MM.1S (cell line): ENCODE results near the gene KRTAP4-3.
"Not testable (repeated sequence)": the region's sequence is repeated elsewhere in the genome, so short reads cannot be mapped to it uniquely, and the experiment has no call there.

Experiments
- DNase-seq: peaks from one replicate; pipeline ENCODE4 v3.0.0-alpha.2; 2015
- H2AFZ ChIP-seq: fragments of 300-600 bp; sonication (generic); 2 replicates; pipeline ENCODE4 v1.6.0; 2016; ENCODE audit warnings: antibody characterized with exemption, low read length
- H3F3A ChIP-seq: fragments of 300-600 bp; sonication (generic); 2 replicates; pipeline ENCODE4 v1.6.1; 2016; ENCODE audit warnings: mild to moderate bottlenecking, antibody characterized with exemption, low read length, moderate library complexity, mixed read lengths; ENCODE audit not compliant: insufficient read depth
- H3K27ac ChIP-seq: fragments of 300-600 bp; sonication (generic); 2 replicates; pipeline ENCODE4 v1.5.1; 2016; ENCODE audit warnings: mild to moderate bottlenecking, low read length
- H3K27me3 ChIP-seq: fragments of 300-600 bp; sonication (generic); replicated peaks from 2 replicates; pipeline ENCODE4 v1.6.0; 2016; ENCODE audit warnings: low read length; ENCODE audit not compliant: insufficient read depth
- H3K36me3 ChIP-seq: fragments of 300-600 bp; sonication (generic); replicated peaks from 2 replicates; pipeline ENCODE4 v1.6.1; 2016; ENCODE audit warnings: mild to moderate bottlenecking, low read length, mixed read lengths; ENCODE audit not compliant: insufficient read depth
- H3K4me1 ChIP-seq: fragments of 300-600 bp; sonication (generic); 2 replicates; pipeline ENCODE4 v1.6.1; 2016; ENCODE audit warnings: low read length, mixed read lengths
- H3K4me2 ChIP-seq: fragments of 300-600 bp; sonication (generic); 2 replicates; pipeline ENCODE4 v1.6.0; 2016; ENCODE audit warnings: low read depth, low read length
- H3K4me3 ChIP-seq: fragments of 300-600 bp; sonication (generic); 2 replicates; pipeline ENCODE4 v1.5.1; 2016; ENCODE audit warnings: low read length, mixed read lengths
- H3K79me2 ChIP-seq: fragments of 300-600 bp; sonication (generic); 2 replicates; pipeline ENCODE4 v1.6.1; 2016; ENCODE audit warnings: mixed run types, low read length, mixed read lengths
- H3K9ac ChIP-seq: fragments of 300-600 bp; sonication (generic); 2 replicates; pipeline ENCODE4 v1.6.1; 2016; ENCODE audit warnings: low read length, mixed read lengths
- H3K9me2 ChIP-seq: fragments of 300-600 bp; sonication (generic); replicated peaks from 2 replicates; pipeline ENCODE4 v1.6.1; 2016; ENCODE audit warnings: mild to moderate bottlenecking, low read length, mixed read lengths; ENCODE audit not compliant: insufficient read depth
- H3K9me3 ChIP-seq: fragments of 300-600 bp; sonication (generic); replicated peaks from 2 replicates; pipeline ENCODE4 v1.6.1; 2016; ENCODE audit warnings: mild to moderate bottlenecking, low read length, mixed read lengths; ENCODE audit not compliant: insufficient read depth
- H4K20me1 ChIP-seq: fragments of 300-600 bp; sonication (generic); 2 replicates; pipeline ENCODE4 v1.6.1; 2016; ENCODE audit warnings: mild to moderate bottlenecking, low read length, moderate library complexity, mixed read lengths; ENCODE audit not compliant: insufficient read depth
- EZH2 ChIP-seq: fragments of 300-600 bp; sonication (generic); optimal IDR thresholded peaks from 2 replicates; pipeline ENCODE3; 2017; ENCODE audit warnings: low read depth, mild to moderate bottlenecking, antibody characterized with exemption, low read length, mixed read lengths
- EZH2phosphoT487 ChIP-seq: fragments of 300-600 bp; sonication (generic); IDR thresholded peaks from 2 replicates; pipeline ENCODE4 v1.6.1; 2018; ENCODE audit warnings: antibody characterized with exemption, low read length
- TF ChIP-seq, protein P1 (sequence below): fragments of 300-600 bp; sonication (generic); IDR thresholded peaks from 2 replicates; pipeline ENCODE4 v1.5.1; 2016; ENCODE audit warnings: antibody characterized with exemption, low read length, mixed read lengths

KRTAP4-3 gene

DNA sequence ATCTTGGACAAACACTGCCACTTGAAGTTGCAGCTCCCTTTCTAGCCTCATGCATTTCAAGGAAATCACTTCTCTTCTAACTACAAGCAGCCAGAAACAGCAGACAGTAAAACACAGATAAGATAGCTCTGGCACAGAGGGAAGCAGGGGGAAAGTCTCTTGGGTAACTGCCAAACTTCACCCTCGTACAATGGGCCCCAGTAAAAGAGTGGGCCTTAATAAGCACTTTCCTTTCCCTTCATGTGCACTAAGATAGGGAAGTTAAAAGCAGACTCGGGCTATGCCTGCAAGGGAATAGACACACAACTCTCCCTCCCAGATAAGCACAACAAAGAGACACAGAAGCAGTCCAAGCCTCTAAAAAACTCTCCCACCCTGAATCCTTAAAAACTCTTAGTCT is 14.2 kb downstream of the KRTAP4-3 start:
- Histone ChIP-seq H3K4me3 (no peak overlapping the region), H3K9me2 (no peaks in the 10 kb centered on the region), H3K4me2 (no peak overlapping the region), H3K27me3 (no peaks in the 10 kb centered on the region), H3K9me3 (no peaks in the 10 kb centered on the region), H3K79me2 (no peaks in the 10 kb centered on the region), H3F3A (no peaks in the 10 kb centered on the region), H3K4me1 (no peaks in the 10 kb centered on the region), H3K36me3 (no peaks in the 10 kb centered on the region), H3K27ac (no peak overlapping the region), H2AFZ (no peak overlapping the region), H3K9ac (no peak overlapping the region), H4K20me1 (no peaks in the 10 kb centered on the region)
- no peak for DNase-seq
- TF ChIP-seq EZH2phosphoT487 (no peak), EZH2 (no peak)
- TF ChIP-seq, protein P1, sequence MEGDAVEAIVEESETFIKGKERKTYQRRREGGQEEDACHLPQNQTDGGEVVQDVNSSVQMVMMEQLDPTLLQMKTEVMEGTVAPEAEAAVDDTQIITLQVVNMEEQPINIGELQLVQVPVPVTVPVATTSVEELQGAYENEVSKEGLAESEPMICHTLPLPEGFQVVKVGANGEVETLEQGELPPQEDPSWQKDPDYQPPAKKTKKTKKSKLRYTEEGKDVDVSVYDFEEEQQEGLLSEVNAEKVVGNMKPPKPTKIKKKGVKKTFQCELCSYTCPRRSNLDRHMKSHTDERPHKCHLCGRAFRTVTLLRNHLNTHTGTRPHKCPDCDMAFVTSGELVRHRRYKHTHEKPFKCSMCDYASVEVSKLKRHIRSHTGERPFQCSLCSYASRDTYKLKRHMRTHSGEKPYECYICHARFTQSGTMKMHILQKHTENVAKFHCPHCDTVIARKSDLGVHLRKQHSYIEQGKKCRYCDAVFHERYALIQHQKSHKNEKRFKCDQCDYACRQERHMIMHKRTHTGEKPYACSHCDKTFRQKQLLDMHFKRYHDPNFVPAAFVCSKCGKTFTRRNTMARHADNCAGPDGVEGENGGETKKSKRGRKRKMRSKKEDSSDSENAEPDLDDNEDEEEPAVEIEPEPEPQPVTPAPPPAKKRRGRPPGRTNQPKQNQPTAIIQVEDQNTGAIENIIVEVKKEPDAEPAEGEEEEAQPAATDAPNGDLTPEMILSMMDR, result no peak

DNA sequence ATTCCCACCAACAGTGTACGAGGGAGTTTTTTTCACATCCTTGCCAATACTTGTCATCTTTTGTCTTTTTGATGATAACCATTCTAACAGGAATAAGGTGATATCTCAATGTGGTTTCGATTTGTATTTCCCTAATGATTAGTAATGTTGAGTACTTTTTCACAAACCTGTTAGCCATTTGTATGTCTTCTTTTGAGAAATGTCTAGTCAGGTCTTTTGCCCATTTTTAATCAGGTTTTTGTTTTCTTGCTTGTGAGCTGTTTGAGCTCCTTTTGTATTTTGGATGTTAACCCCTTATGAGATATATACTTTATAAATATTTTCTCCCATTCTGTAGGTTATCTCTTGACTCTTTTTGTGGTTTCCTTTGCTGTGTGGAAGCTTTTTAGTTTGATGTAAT is 16.5 kb downstream of the KRTAP4-3 start:
- H3K4me3 ChIP-seq, result no peak overlapping the region
- no peaks in the 10 kb centered on the region for H3K9me2 ChIP-seq
- no peaks in the 10 kb centered on the region for H3K79me2 ChIP-seq
- no peak overlapping the region for H3K4me2 ChIP-seq
- H3K36me3 ChIP-seq, result no peaks in the 10 kb centered on the region
- TF ChIP-seq EZH2phosphoT487, result no peak
- no peak for TF ChIP-seq EZH2
- TF ChIP-seq, protein P1, result no peak
- H3F3A ChIP-seq, result no peaks in the 10 kb centered on the region
- H3K4me1 ChIP-seq, result no peaks in the 10 kb centered on the region
- no peaks in the 10 kb centered on the region for H4K20me1 ChIP-seq
- no peak for DNase-seq
- H3K27me3 ChIP-seq, result no peaks in the 10 kb centered on the region
- H3K9ac ChIP-seq, result no peak overlapping the region
- H3K9me3 ChIP-seq, result no peaks in the 10 kb centered on the region
- H2AFZ ChIP-seq, result no peak overlapping the region
- H3K27ac ChIP-seq, result no peak overlapping the region

DNA sequence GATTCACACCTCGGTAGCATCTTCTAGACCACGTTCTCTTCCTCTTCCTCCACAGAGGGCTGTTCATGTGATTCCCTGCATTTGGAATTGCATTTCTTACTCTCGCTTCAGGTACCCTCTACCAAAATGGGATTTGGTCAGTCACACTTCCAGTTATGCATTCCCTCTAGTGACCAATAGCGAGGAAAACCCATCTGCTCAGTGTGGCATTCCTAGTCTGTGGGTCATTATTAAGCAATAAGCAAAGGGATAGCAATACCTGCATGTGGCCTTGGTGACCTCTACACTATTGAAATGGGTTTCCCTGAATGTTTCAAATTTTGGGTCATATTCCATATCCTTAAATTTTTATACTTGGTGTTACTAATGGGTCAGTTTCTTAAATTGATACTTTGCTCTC is 18.0 kb downstream of the KRTAP4-3 start:
- no peak overlapping the region for H3K9ac ChIP-seq
- H3K9me3 ChIP-seq, result no peaks in the 10 kb centered on the region
- no peak for DNase-seq
- no peak overlapping the region for H3K4me3 ChIP-seq
- H3K27me3 ChIP-seq, result no peaks in the 10 kb centered on the region
- TF ChIP-seq EZH2 (no peak), EZH2phosphoT487 (no peak)
- TF ChIP-seq, protein P1, result no peak
- H4K20me1 ChIP-seq, result no peaks in the 10 kb centered on the region
- no peaks in the 10 kb centered on the region for H3K79me2 ChIP-seq
- H2AFZ ChIP-seq, result no peak overlapping the region
- no peak overlapping the region for H3K27ac ChIP-seq
- H3F3A ChIP-seq, result no peaks in the 10 kb centered on the region
- H3K36me3 ChIP-seq, result no peaks in the 10 kb centered on the region
- no peak overlapping the region for H3K4me2 ChIP-seq
- H3K9me2 ChIP-seq, result no peaks in the 10 kb centered on the region
- H3K4me1 ChIP-seq, result no peaks in the 10 kb centered on the region

DNA sequence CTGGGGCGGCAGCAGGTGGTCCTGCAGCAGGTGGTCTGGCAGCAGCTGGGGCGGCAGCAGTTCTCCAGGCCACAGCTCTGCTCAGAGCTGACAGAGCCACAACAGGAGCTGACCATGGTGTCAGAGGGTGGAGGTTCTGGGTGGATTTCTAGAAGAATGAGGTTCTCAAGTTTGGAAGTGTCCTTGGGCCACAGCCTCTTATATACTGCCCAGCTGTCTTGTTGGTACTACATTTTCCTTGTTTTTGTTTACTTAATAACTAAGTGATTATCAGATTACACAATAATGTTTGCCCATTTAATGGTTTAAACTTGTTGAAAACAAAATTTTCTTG is 18.4 kb downstream of the KRTAP4-3 start, which contains the start of gene KRTAP4-5:
TSS of gene KRTAP4-5 (minus strand) at position 174 of the 334 bp plus-strand sequence. CDS start at position 116, 58 bp downstream.
- Histone ChIP-seq H2AFZ (no peak within 1 kb of the TSS), H3K4me2 (no peak within 1 kb of the TSS), H3K27ac (no peak within 1 kb of the TSS), H4K20me1 (no peaks in the 10 kb centered on the region), H3K4me3 (no peak within 1 kb of the TSS), H3K27me3 (no peaks in the 10 kb centered on the region), H3K4me1 (no peaks in the 10 kb centered on the region), H3K9me3 (no peaks in the 10 kb centered on the region), H3K79me2 (no peaks in the 10 kb centered on the region), H3F3A (no peaks in the 10 kb centered on the region), H3K9ac (no peak within 1 kb of the TSS), H3K36me3 (no peaks in the 10 kb centered on the region), H3K9me2 (no peaks in the 10 kb centered on the region)
- TF ChIP-seq EZH2 (no peak), EZH2phosphoT487 (no peak)
- TF ChIP-seq, protein P1, result no peak
- DNase-seq, result no peak

DNA sequence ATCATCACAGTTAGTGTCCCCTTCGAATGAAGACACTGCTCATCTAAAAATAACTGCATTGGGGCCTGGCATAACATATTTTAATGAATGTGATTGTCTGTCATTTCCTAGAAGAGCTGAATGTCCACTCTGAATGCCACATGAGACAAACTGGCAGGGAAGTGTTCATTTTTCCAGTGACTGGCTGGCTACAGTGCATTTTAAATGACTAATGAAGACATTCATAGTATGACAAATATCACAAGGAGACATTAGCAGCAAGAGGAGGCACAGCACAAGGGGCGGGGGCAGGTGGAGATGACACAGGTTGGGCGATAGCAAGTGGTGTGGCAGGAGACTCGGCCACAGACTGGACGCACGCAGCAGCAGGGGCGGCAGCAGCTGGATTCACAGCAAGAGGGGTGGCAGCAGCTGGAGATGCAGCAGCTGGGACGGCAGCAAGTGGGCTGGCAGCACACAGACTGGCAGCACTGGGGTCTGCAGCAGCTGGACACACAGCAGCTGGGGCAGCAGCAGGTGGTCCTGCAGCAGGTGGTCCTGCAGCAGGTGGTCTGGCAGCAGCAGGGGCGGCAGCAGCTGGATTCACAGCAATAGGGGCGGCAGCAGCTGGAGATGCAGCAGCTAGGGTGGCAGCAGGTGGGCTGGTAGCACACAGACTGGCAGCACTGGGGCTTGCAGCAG is 18.9 kb downstream of the KRTAP4-3 start:
- H3K9me2 ChIP-seq, DNase-seq, H4K20me1 ChIP-seq: not testable (repeated sequence)

More for the DNA sequence above, 18.9 kb downstream of the KRTAP4-3 start:
- not testable (repeated sequence) for H3K9me3 ChIP-seq, H3K79me2 ChIP-seq, H2AFZ ChIP-seq, H3K4me2 ChIP-seq, H3K27me3 ChIP-seq, H3K9ac ChIP-seq, H3K4me1 ChIP-seq, H3F3A ChIP-seq, H3K27ac ChIP-seq, H3K36me3 ChIP-seq, H3K4me3 ChIP-seq
